HepG2 (cell line): ENCODE results near the gene CCBE1.

ENCODE experiments used
- CHCHD3 ChIP-seq: sonication (generic); formaldehyde crosslinking; IDR thresholded peaks from 2 replicates; pipeline ENCODE4 v1.8.0; 2022; ENCODE audit warnings: mild to moderate bottlenecking, missing genetic modification reagents, moderate library complexity
- EP300 ChIP-seq, 3 experiments: sonication (generic) in 1 of 3; formaldehyde crosslinking in 1 of 3; IDR thresholded peaks; 2 replicates each; pipeline versions ENCODE4 v1.5.1 to v1.6.1; 2011 to 2020; ENCODE audit warnings: low read depth in 2 of 3, low read length in 2 of 3, borderline replicate concordance in 1 of 3, improper control_type of control experiment in 1 of 3, mild to moderate bottlenecking in 1 of 3, missing genetic modification reagents in 1 of 3, moderate library complexity in 1 of 3
- HNF1B ChIP-seq: sonication (generic); formaldehyde crosslinking; IDR thresholded peaks from 2 replicates; pipeline ENCODE4 v1.5.1; 2020; ENCODE audit warnings: mild to moderate bottlenecking, moderate library complexity, missing genetic modification reagents
- ZKSCAN8 ChIP-seq: IDR thresholded peaks from 2 replicates; pipeline ENCODE4 v1.6.1; 2016; ENCODE audit warnings: borderline replicate concordance, missing genetic modification reagents, missing compliant biosample characterization
- ZNF292 ChIP-seq: sonication (generic); formaldehyde crosslinking; IDR thresholded peaks from 2 replicates; pipeline ENCODE4 v1.8.1; 2022; ENCODE audit warnings: mild to moderate bottlenecking, low read depth, missing genetic modification reagents, borderline replicate concordance
- ZNF354B ChIP-seq: sonication (generic); formaldehyde crosslinking; IDR thresholded peaks from 2 replicates; pipeline ENCODE4 v1.8.0; 2022; ENCODE audit warnings: mild to moderate bottlenecking, missing genetic modification reagents
- TF ChIP-seq, protein P1 (sequence below): sonication (generic); formaldehyde crosslinking; IDR thresholded peaks from 2 replicates; pipeline ENCODE4 v1.4.0; 2020; ENCODE audit warnings: missing genetic modification reagents, borderline replicate concordance
- TF ChIP-seq, protein P2 (sequence below): IDR thresholded peaks from 2 replicates; pipeline ENCODE4 v1.6.1; 2016; ENCODE audit warnings: missing compliant biosample characterization, missing genetic modification reagents, borderline replicate concordance

DNA sequence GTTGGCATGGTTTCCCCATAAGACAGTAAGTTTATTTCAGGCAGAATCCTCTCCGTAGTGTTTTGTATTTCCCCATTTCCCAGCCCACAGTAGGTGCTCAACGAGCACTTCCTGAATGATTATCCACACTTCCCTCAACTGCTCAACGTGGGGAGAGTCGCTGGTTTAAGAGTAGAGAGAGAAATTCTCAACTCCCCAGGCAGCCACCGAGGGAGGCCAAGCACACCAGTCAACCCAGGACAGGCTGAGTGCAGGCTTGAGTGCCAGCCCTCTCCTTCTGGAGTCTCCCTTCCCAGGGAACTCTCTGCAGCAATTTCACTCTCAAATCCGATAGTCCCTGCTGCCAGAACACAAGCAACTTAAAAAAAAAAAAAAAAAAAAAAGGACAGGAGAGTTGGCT, 246.2 kb downstream of the CCBE1 start:
- TF ChIP-seq EP300 (IDR thresholded peaks at IDR 0.05; ENCODE audit: low read depth in 2 of 2, low read length in 2 of 2) (no peak), EP300 (CRISPR knock-in tag; IDR thresholded peaks at IDR 0.05; ENCODE audit: borderline replicate concordance) (no peak), ZNF354B (CRISPR knock-in tag) (no peak), ZNF292 (CRISPR knock-in tag) (no peak), ZKSCAN8 (CRISPR knock-in tag) (no peak), HNF1B (no peak), CHCHD3 (no peak)
- TF ChIP-seq, protein P1, sequence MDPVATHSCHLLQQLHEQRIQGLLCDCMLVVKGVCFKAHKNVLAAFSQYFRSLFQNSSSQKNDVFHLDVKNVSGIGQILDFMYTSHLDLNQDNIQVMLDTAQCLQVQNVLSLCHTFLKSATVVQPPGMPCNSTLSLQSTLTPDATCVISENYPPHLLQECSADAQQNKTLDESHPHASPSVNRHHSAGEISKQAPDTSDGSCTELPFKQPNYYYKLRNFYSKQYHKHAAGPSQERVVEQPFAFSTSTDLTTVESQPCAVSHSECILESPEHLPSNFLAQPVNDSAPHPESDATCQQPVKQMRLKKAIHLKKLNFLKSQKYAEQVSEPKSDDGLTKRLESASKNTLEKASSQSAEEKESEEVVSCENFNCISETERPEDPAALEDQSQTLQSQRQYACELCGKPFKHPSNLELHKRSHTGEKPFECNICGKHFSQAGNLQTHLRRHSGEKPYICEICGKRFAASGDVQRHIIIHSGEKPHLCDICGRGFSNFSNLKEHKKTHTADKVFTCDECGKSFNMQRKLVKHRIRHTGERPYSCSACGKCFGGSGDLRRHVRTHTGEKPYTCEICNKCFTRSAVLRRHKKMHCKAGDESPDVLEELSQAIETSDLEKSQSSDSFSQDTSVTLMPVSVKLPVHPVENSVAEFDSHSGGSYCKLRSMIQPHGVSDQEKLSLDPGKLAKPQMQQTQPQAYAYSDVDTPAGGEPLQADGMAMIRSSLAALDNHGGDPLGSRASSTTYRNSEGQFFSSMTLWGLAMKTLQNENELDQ (CRISPR knock-in tag), result no peak
- TF ChIP-seq, protein P2, sequence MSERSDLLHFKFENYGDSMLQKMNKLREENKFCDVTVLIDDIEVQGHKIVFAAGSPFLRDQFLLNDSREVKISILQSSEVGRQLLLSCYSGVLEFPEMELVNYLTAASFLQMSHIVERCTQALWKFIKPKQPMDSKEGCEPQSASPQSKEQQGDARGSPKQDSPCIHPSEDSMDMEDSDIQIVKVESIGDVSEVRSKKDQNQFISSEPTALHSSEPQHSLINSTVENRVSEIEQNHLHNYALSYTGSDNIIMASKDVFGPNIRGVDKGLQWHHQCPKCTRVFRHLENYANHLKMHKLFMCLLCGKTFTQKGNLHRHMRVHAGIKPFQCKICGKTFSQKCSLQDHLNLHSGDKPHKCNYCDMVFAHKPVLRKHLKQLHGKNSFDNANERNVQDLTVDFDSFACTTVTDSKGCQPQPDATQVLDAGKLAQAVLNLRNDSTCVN (CRISPR knock-in tag), result no peak
